GM18505 (cell line): Measurements from ENCODE around the gene TRIP12.
"Not testable (repeated sequence)": the region's sequence is repeated elsewhere in the genome, so short reads cannot be mapped to it uniquely, and the experiment has no call there.

Source experiments
- ATAC-seq: cut with Tn5 transposase; IDR thresholded peaks from one replicate; pipeline ENCODE4 v1.9.1; 2021; ENCODE audit not compliant: unreplicated experiment
- POLR2A ChIP-seq: IDR thresholded peaks from 4 replicates; pipeline ENCODE4 v1.6.1; 2011; ENCODE audit warnings: borderline replicate concordance; ENCODE audit not compliant: insufficient read depth, insufficient read length; ENCODE audit errors: extremely low read depth

Gene TRIP12

GRCh38 chr2:229909090-229909489, 12.7 kb downstream of the TRIP12 start:
- no peak for ATAC-seq
- TF ChIP-seq POLR2A, result no peak

GRCh38 chr2:229905601-229906000, 16.2 kb downstream of the TRIP12 start:
- ATAC-seq, result no peak

GRCh38 chr2:229903037-229903436, 18.8 kb downstream of the TRIP12 start:
- no peak for TF ChIP-seq POLR2A
- no peak for ATAC-seq

More at GRCh38 chr2:229905601-229906000, 16.2 kb downstream of the TRIP12 start:
- TF ChIP-seq POLR2A, result no peak

- TF ChIP-seq POLR2A, result no peak
- no peak for ATAC-seq
Observed at GRCh38 chr2:229901819-229902218, 20.0 kb downstream of the TRIP12 start.

- not testable (repeated sequence) for ATAC-seq
Observed at GRCh38 chr2:229900514-229900913, 21.3 kb downstream of the TRIP12 start.

- no peak for TF ChIP-seq POLR2A
- no peak for ATAC-seq
Observed at GRCh38 chr2:229900012-229900411, 21.8 kb downstream of the TRIP12 start.

- TF ChIP-seq POLR2A, result no peak
- ATAC-seq, result no peak
Observed at GRCh38 chr2:229899604-229900003, 22.2 kb downstream of the TRIP12 start.

GRCh38 chr2:229896857-229897256, 25.0 kb downstream of the TRIP12 start:
- no peak for TF ChIP-seq POLR2A
- ATAC-seq, result no peak

- ATAC-seq, result no peak
- no peak for TF ChIP-seq POLR2A
Observed at GRCh38 chr2:229889023-229889422, 32.8 kb downstream of the TRIP12 start.

GRCh38 chr2:229888031-229888430, 33.8 kb downstream of the TRIP12 start:
- no peak for ATAC-seq
- no peak for TF ChIP-seq POLR2A

- TF ChIP-seq POLR2A, result no peak
- ATAC-seq, result no peak
Observed at GRCh38 chr2:229887441-229887840, 34.4 kb downstream of the TRIP12 start.

GRCh38 chr2:229884775-229885699, 36.8 kb downstream of the TRIP12 start:
- TF ChIP-seq POLR2A, result no peak
- no peak for ATAC-seq

GRCh38 chr2:229882583-229882982, 39.2 kb downstream of the TRIP12 start:
- ATAC-seq, result no peak
- TF ChIP-seq POLR2A, result no peak

GRCh38 chr2:229880892-229881586, 40.8 kb downstream of the TRIP12 start:
- ATAC-seq, result no peak
- no peak for TF ChIP-seq POLR2A
